SK-N-SH treated with all-trans-retinoic acid at 6 μM for 48 hours (cell line): ENCODE data around the gene NUDT15.

Experiments used
- ARNTL ChIP-seq: fragments of 450-650 bp; formaldehyde crosslinking; IDR thresholded peaks from 2 replicates; pipeline ENCODE4 v1.5.0; 2020; ENCODE audit warnings: low read depth, mild to moderate bottlenecking, moderate library complexity, borderline replicate concordance
- CREB5 ChIP-seq: fragments of 250-450 bp; sonication (Bioruptor Pico); IDR thresholded peaks from 2 replicates; pipeline ENCODE4 v1.5.1; 2020; ENCODE audit warnings: low read depth, mild to moderate bottlenecking, moderate library complexity
- PATZ1 ChIP-seq: fragments of 250-450 bp; sonication (Bioruptor Pico); IDR thresholded peaks from 2 replicates; pipeline ENCODE4 v1.8.0; 2020; ENCODE audit warnings: mild to moderate bottlenecking, moderate library complexity, borderline replicate concordance
- RARB ChIP-seq: fragments of 250-450 bp; sonication (Bioruptor Pico); IDR thresholded peaks from 2 replicates; pipeline ENCODE4 v1.8.0; 2021; ENCODE audit warnings: mild to moderate bottlenecking, moderate library complexity
- ZFP3 ChIP-seq: fragments of 250-450 bp; sonication (Bioruptor Pico); IDR thresholded peaks from 2 replicates; pipeline ENCODE4 v1.5.0; 2020; ENCODE audit warnings: mild to moderate bottlenecking, moderate library complexity
- ZFP30 ChIP-seq: fragments of 450-650 bp; formaldehyde crosslinking; IDR thresholded peaks from 2 replicates; pipeline ENCODE4 v1.5.0; 2022; ENCODE audit warnings: mild to moderate bottlenecking, moderate library complexity

GRCh38 chr13:48096670-48097069 is 59.1 kb downstream of the NUDT15 start:
- TF ChIP-seq RARB (CRISPR knock-in tag) (no peak), ZFP30 (CRISPR knock-in tag) (no peak), PATZ1 (CRISPR knock-in tag) (no peak), ZFP3 (no peak), ARNTL (CRISPR knock-in tag) (no peak), CREB5 (no peak)
